ENCODE data around the gene SV2B. TPM values are rescaled to one million over a fixed set of nuclear protein-coding genes. Genes with fewer than 3 reads are reported as not detected.
A peak's percentile ranks its signal among the peaks of the same experiment; 100 is the strongest.

SV2B gene
- total RNA-seq, 1 experiment from 2014 or later: 0.18 TPM

- peak; percentile 33 for DNase-seq (ENCODE audit: low read depth, low spot score)
- in situ Hi-C loops (cut with HindIII; ENCODE audit: low pct_unique_long_range_greater_than_20kb, low sequenced_read_pairs): no loop called here
These were observed 452 bp upstream of the SV2B start for GRCh38 chr15:91099616-91099994.

DNA sequence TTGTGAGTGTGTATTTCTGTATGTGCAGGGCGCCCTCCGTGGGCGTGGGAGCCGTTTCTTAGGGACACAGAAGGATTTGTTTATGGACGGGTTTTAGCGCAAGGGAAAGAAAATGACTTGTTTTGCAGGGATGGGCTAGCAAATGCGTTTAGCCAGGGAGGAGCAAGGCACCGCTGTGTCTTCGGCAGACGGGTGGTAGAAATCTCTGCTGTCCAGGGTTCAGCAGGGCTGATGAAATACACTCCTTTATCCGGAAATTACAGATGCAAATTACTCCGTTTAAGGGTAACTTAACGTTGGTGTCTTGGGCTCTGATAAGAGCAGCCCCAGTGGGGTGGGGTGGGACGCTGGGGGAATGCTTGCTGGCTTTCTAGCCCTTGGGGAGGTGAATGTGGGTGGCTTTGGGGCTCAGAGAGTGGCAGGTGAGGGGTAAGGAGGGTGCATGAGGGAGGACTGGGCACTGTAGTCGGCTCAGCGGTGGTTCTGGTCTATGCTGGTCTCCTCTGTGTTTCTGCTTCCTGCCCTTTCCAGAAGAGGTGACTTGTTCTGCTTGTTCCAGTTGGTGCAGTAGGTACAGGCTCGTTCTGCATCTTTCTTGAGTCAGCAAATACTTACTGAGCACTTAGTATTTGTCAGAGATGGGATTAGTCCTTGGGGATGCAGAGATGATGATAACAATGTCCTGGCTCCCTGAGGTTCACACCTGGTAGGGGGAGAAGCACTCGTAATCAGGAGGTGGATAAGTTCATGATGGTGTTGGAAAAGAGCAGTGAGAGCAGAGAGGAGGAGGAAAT, 954 bp downstream of the SV2B start:
- no peak for DNase-seq (ENCODE audit: low read depth, low spot score)
- in situ Hi-C loops (cut with HindIII; ENCODE audit: low pct_unique_long_range_greater_than_20kb, low sequenced_read_pairs): no loop called here

DNA sequence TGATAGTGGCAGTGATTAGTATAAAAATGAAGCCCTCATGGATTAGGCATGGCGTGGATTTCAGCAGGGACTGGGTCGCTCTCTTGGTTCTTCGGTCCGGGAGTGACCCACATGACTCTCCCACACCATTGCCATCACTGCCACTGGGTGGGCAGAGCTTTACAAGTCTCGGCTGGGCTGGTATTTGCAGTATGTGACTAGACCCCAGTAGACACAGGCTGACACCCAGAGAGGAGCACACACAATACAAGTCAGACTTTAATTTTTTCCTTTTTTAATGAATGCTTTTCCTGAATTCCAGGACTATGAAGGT, 1.5 kb downstream of the SV2B start:
- DNase-seq (ENCODE audit: low read depth, low spot score): no peak
- in situ Hi-C loops (cut with HindIII; ENCODE audit: low pct_unique_long_range_greater_than_20kb, low sequenced_read_pairs): no loop called here

- in situ Hi-C loops (cut with HindIII; ENCODE audit: low pct_unique_long_range_greater_than_20kb, low sequenced_read_pairs): no loop called here
- DNase-seq (ENCODE audit: low read depth, low spot score): no peak
These were observed 2.7 kb downstream of the SV2B start for GRCh38 chr15:91102546-91103330.

GRCh38 chr15:91104111-91104510, 4.1 kb downstream of the SV2B start:
- DNase-seq (ENCODE audit: low read depth, low spot score): peak; percentile 68
- in situ Hi-C loops (cut with HindIII; ENCODE audit: low pct_unique_long_range_greater_than_20kb, low sequenced_read_pairs): no loop called here

- no peak for DNase-seq (ENCODE audit: low read depth, low spot score)
- in situ Hi-C loops (cut with HindIII; ENCODE audit: low pct_unique_long_range_greater_than_20kb, low sequenced_read_pairs): no loop called here
These were observed 8.4 kb downstream of the SV2B start for GRCh38 chr15:91108421-91108820.

- in situ Hi-C loops (cut with HindIII; ENCODE audit: low pct_unique_long_range_greater_than_20kb, low sequenced_read_pairs): no loop called here
- no peak for DNase-seq (ENCODE audit: low read depth, low spot score)
These were observed 9.8 kb downstream of the SV2B start for GRCh38 chr15:91109885-91110284.

DNA sequence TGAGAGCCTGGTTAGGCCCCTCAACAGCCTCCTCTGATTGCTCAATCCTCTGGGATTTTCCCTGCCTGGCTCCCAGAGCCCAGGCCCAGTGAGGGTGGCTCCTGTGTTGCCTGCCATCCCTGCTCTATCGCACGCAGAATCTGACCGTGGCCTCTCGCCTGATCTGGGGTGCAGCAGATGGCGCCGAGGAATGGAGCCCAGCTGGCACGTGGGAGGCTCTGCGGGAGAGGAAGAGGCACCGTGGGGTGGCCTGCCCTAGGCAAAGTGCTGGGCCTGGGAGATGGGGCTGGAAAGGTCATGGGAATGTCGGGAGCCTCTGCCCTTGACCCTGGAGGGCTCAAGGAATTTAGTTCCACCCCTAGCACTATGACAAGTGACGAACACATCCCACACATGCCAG, 10.3 kb downstream of the SV2B start:
- in situ Hi-C loops (cut with HindIII; ENCODE audit: low pct_unique_long_range_greater_than_20kb, low sequenced_read_pairs): no loop called here
- no peak for DNase-seq (ENCODE audit: low read depth, low spot score)

DNA sequence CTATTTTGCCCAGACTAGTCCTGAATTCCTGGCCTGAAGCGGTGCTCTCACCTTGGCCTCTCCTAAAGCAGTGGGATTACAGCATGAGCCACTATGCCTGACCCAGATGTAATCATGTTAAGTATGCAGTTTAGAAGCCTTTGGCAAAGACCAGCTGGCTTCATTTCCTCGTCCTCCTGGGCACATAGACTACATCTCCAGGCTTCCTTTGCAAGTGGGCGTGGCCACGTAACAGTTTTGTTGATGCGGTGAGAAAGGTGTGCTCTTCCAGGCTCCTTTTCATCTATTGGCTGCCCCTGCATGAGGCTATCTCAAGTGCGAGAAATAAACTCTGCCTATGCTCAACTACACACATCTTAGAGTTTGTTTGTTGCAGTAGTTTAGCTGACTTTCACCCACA, 13.0 kb downstream of the SV2B start:
- in situ Hi-C loops (cut with HindIII; ENCODE audit: low pct_unique_long_range_greater_than_20kb, low sequenced_read_pairs): no loop called here
- no peak for DNase-seq (ENCODE audit: low read depth, low spot score)

GRCh38 chr15:91114301-91114700, 14.2 kb downstream of the SV2B start:
- in situ Hi-C loops (cut with HindIII; ENCODE audit: low pct_unique_long_range_greater_than_20kb, low sequenced_read_pairs): no loop called here
- no peak for DNase-seq (ENCODE audit: low read depth, low spot score)

DNA sequence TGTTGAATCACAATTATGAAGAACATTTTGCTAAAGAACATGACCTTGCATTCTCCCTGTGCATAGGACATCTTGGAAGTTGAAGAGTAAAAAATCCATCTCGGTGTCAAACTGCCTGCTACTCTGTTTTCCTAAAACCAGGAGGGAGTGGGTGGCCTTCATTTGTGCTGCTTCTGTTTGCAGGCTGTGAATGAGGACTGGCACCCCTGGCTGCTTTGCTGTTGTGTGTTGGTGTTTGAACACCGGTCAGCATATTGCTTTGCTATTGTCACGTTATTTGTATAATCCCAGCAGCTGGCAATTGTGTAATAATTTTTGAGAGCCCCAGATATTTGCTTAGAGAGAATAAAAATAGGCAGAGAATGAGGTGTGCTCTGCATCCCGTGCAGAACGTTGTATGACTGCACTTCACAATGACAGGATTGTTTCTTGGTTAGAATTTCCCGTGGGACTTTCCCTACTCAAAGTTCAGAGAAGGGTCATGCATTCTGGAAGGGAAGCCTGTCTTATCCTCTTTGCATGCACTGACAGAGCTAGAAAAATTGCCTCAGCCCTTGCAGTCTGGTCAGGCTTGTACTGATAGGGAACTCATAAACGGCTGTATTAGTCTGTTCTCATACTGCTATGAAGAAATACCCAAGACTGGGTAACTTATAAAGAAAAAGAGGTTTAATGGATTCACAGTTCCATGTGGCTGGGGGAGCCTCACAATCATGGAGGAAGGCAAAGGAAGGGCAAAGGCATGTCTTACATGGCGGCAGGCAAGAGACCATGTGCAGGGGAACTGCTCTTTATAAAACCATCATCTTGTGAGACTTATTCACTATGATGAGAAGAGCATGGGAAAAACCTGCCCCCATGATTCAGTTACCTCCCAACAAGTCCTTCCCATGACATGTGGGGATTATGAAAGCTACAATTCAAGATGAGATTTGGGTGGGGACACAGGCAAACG, 16.3 kb downstream of the SV2B start:
- DNase-seq (ENCODE audit: low read depth, low spot score): peak; percentile 84
- in situ Hi-C loops (cut with HindIII; ENCODE audit: low pct_unique_long_range_greater_than_20kb, low sequenced_read_pairs): no loop called here

DNA sequence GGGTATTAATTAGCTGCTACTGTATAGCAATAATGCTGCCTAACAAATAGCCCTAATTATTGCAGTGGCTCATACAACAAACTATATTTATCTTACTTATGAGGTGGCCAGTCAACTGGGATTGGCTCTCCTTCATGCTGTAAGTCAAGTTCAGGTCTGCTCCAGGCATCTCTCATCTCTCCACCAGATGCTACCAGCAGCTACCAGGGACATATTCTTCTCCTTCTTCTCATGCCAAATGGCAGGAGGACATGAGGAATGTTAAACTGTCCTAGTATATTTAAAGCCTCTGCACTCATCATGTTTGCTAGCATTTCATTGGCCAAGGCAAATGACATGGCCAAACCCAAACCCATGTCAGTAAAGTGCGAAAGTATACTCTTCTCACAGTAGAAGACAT, 17.3 kb downstream of the SV2B start:
- in situ Hi-C loops (cut with HindIII; ENCODE audit: low pct_unique_long_range_greater_than_20kb, low sequenced_read_pairs): no loop called here
- no peak for DNase-seq (ENCODE audit: low read depth, low spot score)

DNA sequence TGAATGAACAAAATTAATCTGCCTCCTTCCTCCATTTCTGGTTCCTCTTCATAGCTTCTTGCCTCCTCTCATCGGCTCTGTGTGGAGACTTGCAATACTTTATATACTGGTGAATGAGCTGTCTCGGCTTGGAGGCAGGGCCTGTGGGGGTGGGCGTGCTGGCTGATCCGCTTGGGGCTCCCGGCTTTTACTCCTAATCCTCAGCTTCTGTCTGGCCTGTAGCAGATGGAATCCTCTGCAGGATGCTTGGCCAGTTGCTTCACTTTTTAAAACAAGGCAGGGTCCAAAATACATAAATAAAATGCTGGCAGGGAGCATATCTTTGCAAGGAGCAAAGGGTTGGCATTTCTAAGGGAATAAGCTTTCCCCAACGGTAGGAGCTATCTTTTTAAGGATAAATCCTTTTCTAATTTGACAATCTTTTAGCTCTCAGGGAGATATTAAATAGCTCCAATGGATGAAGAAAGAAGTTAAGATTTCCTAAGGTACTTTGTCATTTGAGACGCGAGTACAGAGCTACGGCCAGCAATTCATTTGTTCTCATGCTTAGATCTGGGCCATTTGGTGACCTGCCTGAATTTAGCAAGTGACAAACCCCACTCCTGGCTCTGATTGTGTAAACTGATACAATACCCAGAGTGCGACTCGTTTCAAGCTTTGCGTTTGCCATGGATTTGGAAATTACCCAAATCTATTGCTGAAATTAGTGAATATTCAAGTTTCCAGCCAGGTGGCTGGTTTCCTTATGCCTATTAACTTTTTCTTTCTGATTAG, 18.9 kb downstream of the SV2B start:
- in situ Hi-C loops (cut with HindIII; ENCODE audit: low pct_unique_long_range_greater_than_20kb, low sequenced_read_pairs): no loop called here

DNA sequence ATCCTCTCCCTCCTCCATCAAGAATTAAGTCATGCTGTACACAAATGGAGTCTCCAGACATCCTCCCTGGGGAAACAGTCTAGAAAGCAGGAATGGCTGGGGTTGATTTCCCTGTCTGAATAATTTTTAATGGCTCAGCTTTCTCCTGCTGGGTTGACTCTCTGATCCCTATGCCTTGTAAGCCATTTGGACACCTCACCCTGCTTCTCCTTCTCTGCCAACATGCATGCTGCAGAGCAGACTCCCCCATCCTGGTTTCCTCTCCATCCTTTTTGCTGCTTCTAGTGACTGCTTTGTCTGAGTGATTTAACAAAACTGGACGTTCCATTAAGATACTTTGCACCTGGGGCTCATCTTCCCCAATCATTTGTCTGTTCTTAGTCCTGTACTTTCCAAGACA, 22.2 kb downstream of the SV2B start:
- DNase-seq (ENCODE audit: low read depth, low spot score): no peak
- in situ Hi-C loops (cut with HindIII; ENCODE audit: low pct_unique_long_range_greater_than_20kb, low sequenced_read_pairs): no loop called here

More for the DNA sequence above, 18.9 kb downstream of the SV2B start:
- no peak for DNase-seq (ENCODE audit: low read depth, low spot score)

DNA sequence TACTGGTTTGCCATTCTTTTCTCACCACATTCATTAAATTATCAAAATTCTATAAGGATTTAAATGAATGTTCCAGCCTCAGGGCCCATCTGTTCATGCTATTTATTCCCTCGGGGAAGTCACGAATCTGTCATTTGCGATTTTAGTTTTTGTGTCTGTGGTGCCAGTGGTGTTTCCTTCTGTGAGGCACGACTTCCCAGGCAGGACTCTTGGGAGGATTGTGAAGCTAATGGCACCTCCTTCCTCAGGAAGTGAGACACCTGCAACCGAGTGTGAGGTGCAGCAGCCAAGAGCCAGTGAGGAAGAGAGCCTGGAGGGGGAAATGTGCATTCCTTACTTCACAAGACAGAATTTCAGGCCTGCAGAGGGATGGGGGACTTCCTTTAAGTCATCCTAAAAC, 24.1 kb downstream of the SV2B start:
- in situ Hi-C loops (cut with HindIII; ENCODE audit: low pct_unique_long_range_greater_than_20kb, low sequenced_read_pairs): no loop called here
- DNase-seq (ENCODE audit: low read depth, low spot score): no peak

DNA sequence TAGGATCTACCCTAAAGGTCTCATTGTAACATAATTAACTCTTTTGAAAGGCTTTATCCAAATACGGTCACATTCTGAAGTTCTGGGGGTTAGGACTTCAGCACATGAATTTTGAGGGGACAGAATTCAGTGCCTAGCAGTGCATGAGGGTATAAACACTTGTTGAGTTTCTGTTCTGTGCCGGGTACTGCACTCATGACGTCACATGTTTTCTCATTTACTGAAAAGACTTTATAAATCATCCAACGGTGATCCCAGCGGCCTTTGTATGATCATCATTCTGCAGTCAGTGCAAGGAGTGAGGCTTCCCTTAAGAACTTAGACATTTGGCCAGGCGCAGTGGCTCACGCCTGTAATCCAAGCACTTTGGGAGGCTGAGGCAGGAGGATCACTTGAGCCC, 25.1 kb downstream of the SV2B start:
- DNase-seq (ENCODE audit: low read depth, low spot score): no peak
- in situ Hi-C loops (cut with HindIII; ENCODE audit: low pct_unique_long_range_greater_than_20kb, low sequenced_read_pairs): no loop called here

DNA sequence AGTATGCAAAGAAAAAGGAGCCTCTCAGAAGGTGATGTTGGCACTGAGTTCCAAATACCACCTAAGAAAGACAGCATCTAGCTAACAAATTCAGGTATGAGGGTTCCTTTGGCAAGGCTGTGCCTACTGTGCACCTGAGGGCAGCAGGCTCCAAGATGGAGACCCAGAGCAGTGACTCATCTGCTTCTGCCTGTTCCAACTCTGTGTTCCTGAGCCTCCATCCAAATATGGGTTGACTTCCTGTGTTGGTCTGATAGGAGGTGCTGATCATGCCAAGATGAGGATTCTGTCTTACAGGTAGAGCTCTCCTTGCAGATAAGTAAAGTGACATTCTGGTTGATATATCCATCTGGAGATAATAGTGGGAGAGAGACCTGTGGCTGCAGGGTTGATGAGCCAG, 26.0 kb downstream of the SV2B start:
- in situ Hi-C loops (cut with HindIII; ENCODE audit: low pct_unique_long_range_greater_than_20kb, low sequenced_read_pairs): no loop called here
- no peak for DNase-seq (ENCODE audit: low read depth, low spot score)

All from SK-MEL-5 (cell line).